ENCODE data around the gene ZDHHC14.

- no peak for TF ChIP-seq CTCF (IDR thresholded peaks at IDR 0.05)
- TF ChIP-seq POLR2A (IDR thresholded peaks at IDR 0.05): no peak
- no peak for TF ChIP-seq EP300 (IDR thresholded peaks at IDR 0.05)
Observed at GRCh38 chr6:157469378-157469777, 88.4 kb downstream of the ZDHHC14 start.
